ENCODE data around the gene RIOK2.

DNA sequence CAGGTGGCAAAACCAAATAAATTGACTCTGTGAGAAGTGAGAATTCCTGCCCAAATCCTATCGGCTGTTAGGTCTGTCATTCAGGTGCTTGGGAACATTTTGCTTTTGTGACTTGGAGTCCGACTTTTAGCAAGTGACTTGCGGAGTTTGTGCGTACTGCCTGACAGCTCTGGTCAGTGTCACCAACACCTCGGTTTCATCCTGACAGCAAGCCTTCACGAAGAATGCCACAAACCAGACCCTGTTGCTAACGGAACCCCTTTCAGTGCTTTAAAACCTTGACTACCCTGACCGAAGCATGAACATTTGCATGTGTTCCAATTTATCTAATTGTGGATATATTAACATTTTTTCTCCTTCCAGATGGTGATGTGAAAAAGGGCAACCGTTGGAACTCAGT lies 67.1 kb downstream of the RIOK2 start:
- TF ChIP-seq, protein P1, sequence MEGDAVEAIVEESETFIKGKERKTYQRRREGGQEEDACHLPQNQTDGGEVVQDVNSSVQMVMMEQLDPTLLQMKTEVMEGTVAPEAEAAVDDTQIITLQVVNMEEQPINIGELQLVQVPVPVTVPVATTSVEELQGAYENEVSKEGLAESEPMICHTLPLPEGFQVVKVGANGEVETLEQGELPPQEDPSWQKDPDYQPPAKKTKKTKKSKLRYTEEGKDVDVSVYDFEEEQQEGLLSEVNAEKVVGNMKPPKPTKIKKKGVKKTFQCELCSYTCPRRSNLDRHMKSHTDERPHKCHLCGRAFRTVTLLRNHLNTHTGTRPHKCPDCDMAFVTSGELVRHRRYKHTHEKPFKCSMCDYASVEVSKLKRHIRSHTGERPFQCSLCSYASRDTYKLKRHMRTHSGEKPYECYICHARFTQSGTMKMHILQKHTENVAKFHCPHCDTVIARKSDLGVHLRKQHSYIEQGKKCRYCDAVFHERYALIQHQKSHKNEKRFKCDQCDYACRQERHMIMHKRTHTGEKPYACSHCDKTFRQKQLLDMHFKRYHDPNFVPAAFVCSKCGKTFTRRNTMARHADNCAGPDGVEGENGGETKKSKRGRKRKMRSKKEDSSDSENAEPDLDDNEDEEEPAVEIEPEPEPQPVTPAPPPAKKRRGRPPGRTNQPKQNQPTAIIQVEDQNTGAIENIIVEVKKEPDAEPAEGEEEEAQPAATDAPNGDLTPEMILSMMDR (IDR thresholded peaks at IDR 0.05): no peak
- no peak for TF ChIP-seq POLR2A (IDR thresholded peaks at IDR 0.05)
